ENCODE data around the gene FSTL5. TPM values are rescaled to one million over a fixed set of nuclear protein-coding genes. Genes with fewer than 3 reads are reported as not detected.

FSTL5 gene
- total and polyA plus RNA-seq, 10 of the 15 experiments (the other 5 are each of a cell fraction or from before 2014, with no cell fraction given) = 0.04 to 2.4 (median 0.08) TPM; not detected in 4

DNA sequence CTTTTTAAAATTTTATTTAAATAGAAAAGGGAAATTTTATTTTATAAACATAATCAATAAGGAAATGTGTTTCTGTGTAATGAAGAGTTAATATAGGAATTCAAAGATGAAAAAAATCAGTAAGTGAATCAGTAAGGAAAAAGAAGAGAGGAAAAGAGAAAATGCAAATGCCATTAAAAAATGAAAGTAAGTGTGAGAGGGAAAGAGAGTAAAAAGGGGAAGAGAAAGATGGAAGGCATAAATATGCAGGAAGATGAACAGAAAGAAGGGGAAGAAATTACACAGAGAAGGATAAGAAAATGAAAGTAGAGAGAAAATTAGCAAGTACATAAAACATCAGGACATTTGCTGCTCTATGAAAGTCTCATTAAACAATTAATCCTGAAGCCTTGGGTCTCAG, 349.9 kb downstream of the FSTL5 start:
- Histone ChIP-seq H3K9ac (ENCODE audit: control insufficient read depth, insufficient read depth, low read length) (no peak overlapping the region), H3K36me3 (ENCODE audit: control insufficient read depth in 2 of 2, insufficient read depth in 2 of 2, low read length in 1 of 2) (no peaks in the 10 kb centered on the region), H4K20me1 (ENCODE audit: control insufficient read depth, insufficient read depth) (no peaks in the 10 kb centered on the region), H2AFZ (ENCODE audit: control insufficient read depth, low read depth, low read length) (no peak overlapping the region), H3K4me2 (ENCODE audit: control insufficient read depth, insufficient read depth) (no peak overlapping the region), H3K9me3 (replicated peaks; ENCODE audit: control insufficient read depth, insufficient read depth, low read length) (no peaks in the 10 kb centered on the region), H3K27me3 (replicated peaks in 1 of 2; ENCODE audit: control insufficient read depth in 2 of 2, insufficient read depth in 2 of 2, low read length in 1 of 2) (no peaks in the 10 kb centered on the region), H3K79me2 (ENCODE audit: control insufficient read depth, insufficient read depth, low read length) (no peaks in the 10 kb centered on the region), H3K4me3 (no peak overlapping the region), H3K27ac (ENCODE audit: control insufficient read depth, insufficient read depth) (no peak overlapping the region), H3K4me1 (ENCODE audit: control insufficient read depth, insufficient read depth, low read length) (no peaks in the 10 kb centered on the region)
- no peak for ATAC-seq
- RAD21 ChIA-PET (ENCODE audit: unreplicated experiment) = interaction anchor here (1.3 kb wide), 1 partner anchor 138 kb away, joined by 5 read pairs; no protein-coding TSS in a partner anchor
- TF ChIP-seq EZH2 (IDR thresholded peaks at IDR 0.05; ENCODE audit: borderline replicate concordance, control insufficient read depth, low read depth, low read length) = no peak
- no peak for TF ChIP-seq E2F4 (IDR thresholded peaks at IDR 0.05; ENCODE audit: low read depth, low read length)
- TF ChIP-seq MAX (IDR thresholded peaks at IDR 0.05; ENCODE audit: low read depth, low read length) = no peak
- no TSS peak for BruUV-seq (replicated peaks)
- DNase-seq (ENCODE audit: low read depth, low spot score) = no peak
- FAIRE-seq = no peak
- SMC1A ChIA-PET (ENCODE audit: uncharacterized antibody, unreplicated experiment) = no interaction called here
- in situ Hi-C loops (cut with MboI) (no loop called here), intact Hi-C loops (cut with micrococcal nuclease; ENCODE audit: unreplicated experiment) (no loop called here)
- CTCF ChIA-PET = no interaction called here
- POLR2A ChIA-PET = no interaction called here

GRCh38 chr4:161813389-161813788, 350.4 kb downstream of the FSTL5 start:
- WGBS (ENCODE audit: insufficient coverage, insufficient replicate concordance, low lambda C conversion rate, missing lambda C conversion rate) = 21% methylated on average over 5 of the region's 5 CpGs
- no peaks in the 10 kb centered on the region for H3K27me3 ChIP-seq (replicated peaks in 1 of 2; ENCODE audit: control insufficient read depth in 2 of 2, insufficient read depth in 2 of 2, low read length in 1 of 2)
- BruUV-seq (replicated peaks) = no TSS peak
- H3K27ac ChIP-seq (ENCODE audit: control insufficient read depth, insufficient read depth) = no peak overlapping the region
- TF ChIP-seq ZBTB33 (IDR thresholded peaks at IDR 0.05) = no peak
- no peak for TF ChIP-seq TARDBP (IDR thresholded peaks at IDR 0.05; ENCODE audit: borderline replicate concordance)
- RAD21 ChIA-PET (ENCODE audit: unreplicated experiment) = no interaction called here
- H4K20me1 ChIP-seq (ENCODE audit: control insufficient read depth, insufficient read depth) = no peaks in the 10 kb centered on the region
- no peaks in the 10 kb centered on the region for H3K79me2 ChIP-seq (ENCODE audit: control insufficient read depth, insufficient read depth, low read length)
- H3K4me2 ChIP-seq (ENCODE audit: control insufficient read depth, insufficient read depth) = no peak overlapping the region
- no peaks in the 10 kb centered on the region for H3K36me3 ChIP-seq (ENCODE audit: control insufficient read depth in 2 of 2, insufficient read depth in 2 of 2, low read length in 1 of 2)
- no peaks in the 10 kb centered on the region for H3K9me3 ChIP-seq (replicated peaks; ENCODE audit: control insufficient read depth, insufficient read depth, low read length)
- SMC1A ChIA-PET (ENCODE audit: uncharacterized antibody, unreplicated experiment) = no interaction called here
- DNase-seq (ENCODE audit: low read depth, low spot score) (no peak), ATAC-seq (no peak), FAIRE-seq (no peak)
- POLR2A ChIA-PET = no interaction called here
- H3K4me1 ChIP-seq (ENCODE audit: control insufficient read depth, insufficient read depth, low read length) = no peaks in the 10 kb centered on the region
- H3K9ac ChIP-seq (ENCODE audit: control insufficient read depth, insufficient read depth, low read length) = no peak overlapping the region
- CTCF ChIA-PET = no interaction called here
- H3K4me3 ChIP-seq = no peak overlapping the region
- intact Hi-C loops (cut with micrococcal nuclease; ENCODE audit: unreplicated experiment) (no loop called here), in situ Hi-C loops (cut with MboI) (no loop called here)
- H2AFZ ChIP-seq (ENCODE audit: control insufficient read depth, low read depth, low read length) = no peak overlapping the region

All from GM12878 (cell line).